GM11168 (cell line): Measurements from ENCODE around the gene TNFRSF25.

Experiments
- in situ Hi-C: fragments of 300-500 bp; cut with MboI; formaldehyde crosslinking; loops from one replicate; pipeline ENCODE4 v1.12.0; 2022; ENCODE audit warnings: low sequenced_read_pairs; ENCODE audit not compliant: unreplicated experiment

The TNFRSF25 gene

GRCh38 chr1:6471086-6471969, 5.4 kb upstream of the TNFRSF25 start:
- in situ Hi-C loops = no loop called here

GRCh38 chr1:6470132-6471085, 4.4 kb upstream of the TNFRSF25 start:
- in situ Hi-C loops = no loop called here

- in situ Hi-C loops = no loop called here
These were observed 2.9 kb upstream of the TNFRSF25 start for GRCh38 chr1:6468729-6469461.

GRCh38 chr1:6467744-6468688, 2.0 kb upstream of the TNFRSF25 start:
- in situ Hi-C loops = no loop called here

- in situ Hi-C loops = no loop called here
These were observed 1.3 kb upstream of the TNFRSF25 start for GRCh38 chr1:6467224-6467623.

- in situ Hi-C loops = no loop called here
These were observed 778 bp upstream of the TNFRSF25 start for GRCh38 chr1:6466751-6467150.

GRCh38 chr1:6465461-6466005, 440 bp downstream of the TNFRSF25 start:
- in situ Hi-C loops = no loop called here

GRCh38 chr1:6464915-6465314, 1.1 kb downstream of the TNFRSF25 start:
- in situ Hi-C loops = no loop called here

GRCh38 chr1:6464514-6464836, 1.5 kb downstream of the TNFRSF25 start:
- in situ Hi-C loops = no loop called here

GRCh38 chr1:6463120-6463412, 2.9 kb downstream of the TNFRSF25 start:
- in situ Hi-C loops = no loop called here

- in situ Hi-C loops = no loop called here
These were observed 3.4 kb downstream of the TNFRSF25 start for GRCh38 chr1:6462412-6463119.

- in situ Hi-C loops = no loop called here
These were observed 4.2 kb downstream of the TNFRSF25 start for GRCh38 chr1:6461538-6462411.

- in situ Hi-C loops = no loop called here
These were observed 4.9 kb downstream of the TNFRSF25 start for GRCh38 chr1:6461051-6461530.

- in situ Hi-C loops = no loop called here
These were observed 5.5 kb downstream of the TNFRSF25 start for GRCh38 chr1:6460301-6461050.

GRCh38 chr1:6459850-6460265, 6.1 kb downstream of the TNFRSF25 start:
- in situ Hi-C loops = no loop called here

- in situ Hi-C loops = no loop called here
These were observed 9.0 kb downstream of the TNFRSF25 start for GRCh38 chr1:6456800-6457466.
